SK-N-SH (cell line): ENCODE measurements around the gene MEGF10.

Experiments
- CHD2 ChIP-seq: fragments of 150-350 bp; IDR thresholded peaks from 2 replicates; pipeline ENCODE4 v1.6.1; 2018; ENCODE audit warnings: low read length; ENCODE audit not compliant: partially characterized antibody
- CTCF ChIP-seq: fragments of 200-600 bp; sonication (generic); IDR thresholded peaks from 2 replicates; pipeline ENCODE4 v1.6.1; 2017; ENCODE audit warnings: antibody characterized with exemption, mild to moderate bottlenecking, moderate library complexity
- EP300 ChIP-seq, 2 experiments: IDR thresholded peaks; 2 replicates each; pipeline versions ENCODE4 v1.4.0 to v1.6.1; 2012; ENCODE audit warnings: borderline replicate concordance in 1 of 2, low read depth in 1 of 2, low read length in 1 of 2
- FOXM1 ChIP-seq: IDR thresholded peaks from 2 replicates; pipeline ENCODE4 v1.4.0; 2012; ENCODE audit warnings: low read depth, mild to moderate bottlenecking
- GATA2 ChIP-seq: sonication (generic); formaldehyde crosslinking; IDR thresholded peaks from 2 replicates; pipeline ENCODE4 v1.5.0; 2020; ENCODE audit warnings: mild to moderate bottlenecking, missing genetic modification reagents
- MXI1 ChIP-seq: IDR thresholded peaks from 2 replicates; pipeline ENCODE4 v1.6.1; 2012; ENCODE audit warnings: mild to moderate bottlenecking, low read depth, low read length, improper control_type of control experiment
- POLR2AphosphoS5 ChIP-seq: IDR thresholded peaks from 2 replicates; pipeline ENCODE4 v1.6.1; 2012; ENCODE audit warnings: low read depth, low read length
- RAD21 ChIP-seq: IDR thresholded peaks from 2 replicates; pipeline ENCODE4 v1.6.1; 2012; ENCODE audit warnings: mild to moderate bottlenecking, low read length
- USF2 ChIP-seq: fragments of 150-350 bp; IDR thresholded peaks from 2 replicates; pipeline ENCODE4 v1.6.1; 2017; ENCODE audit warnings: antibody characterized with exemption, low read length, low read depth, borderline replicate concordance

- no peak for TF ChIP-seq CTCF
- TF ChIP-seq FOXM1 = no peak
- no peak for TF ChIP-seq MXI1
- no peak for TF ChIP-seq RAD21
- no peak for TF ChIP-seq GATA2 (CRISPR knock-in tag)
- no peak for TF ChIP-seq EP300 (IDR thresholded peaks at IDR 0.05; ENCODE audit: borderline replicate concordance in 1 of 2, low read depth in 1 of 2, low read length in 1 of 2)
- TF ChIP-seq CHD2 = no peak
- no peak for TF ChIP-seq POLR2AphosphoS5
- no peak for TF ChIP-seq USF2
These were observed 182.1 kb downstream of the MEGF10 start for GRCh38 chr5:127472700-127473099.
